ENCODE measurements around the gene HSFX4. TPM values are rescaled to one million over a fixed set of nuclear protein-coding genes. Genes with fewer than 3 reads are reported as not detected.

The HSFX4 gene
- total and polyA plus RNA-seq, 9 of the 15 experiments (the other 6 are each of a cell fraction or from before 2014, with no cell fraction given): 0.10 to 0.24 (median 0.14) TPM; not detected in 6

DNA sequence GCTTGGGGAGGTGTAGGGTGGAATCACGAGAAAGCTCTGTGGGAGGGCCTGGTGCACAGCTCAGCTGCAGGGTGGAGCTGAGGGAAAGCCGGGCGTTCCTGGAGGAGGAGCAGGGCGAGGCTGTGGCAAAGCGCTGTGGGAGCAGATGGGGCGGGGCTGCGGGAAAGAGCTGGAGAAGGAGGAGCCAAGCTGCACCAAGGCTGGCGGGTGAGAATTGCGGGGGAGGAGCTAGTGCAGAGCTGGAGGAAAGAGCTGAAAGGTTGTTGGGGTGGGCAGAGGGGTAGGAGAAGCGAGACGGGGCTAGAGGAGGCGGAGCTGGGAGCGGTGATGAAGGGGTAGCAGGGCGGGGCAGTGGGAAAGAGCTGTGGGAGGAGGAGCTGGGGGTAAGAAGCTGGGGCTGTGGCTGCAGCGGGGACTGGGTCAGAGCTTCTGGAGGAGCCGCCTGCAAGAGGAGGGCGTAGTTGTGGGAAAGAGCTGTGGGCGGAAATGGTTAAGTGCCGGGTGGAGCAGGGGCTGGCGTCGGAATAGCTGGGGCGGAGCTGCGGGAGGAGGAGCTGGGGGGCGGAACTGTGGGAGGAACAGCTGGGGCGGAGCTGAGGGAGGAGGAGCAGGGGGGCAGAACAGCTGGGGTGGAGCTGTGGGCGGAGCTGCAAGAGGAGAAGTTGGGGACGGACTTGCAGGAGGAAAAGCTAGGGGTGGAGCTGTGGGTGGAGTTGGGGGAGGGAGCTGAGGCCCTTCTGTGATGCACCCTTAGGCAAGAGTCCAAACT lies 10.7 kb downstream of the HSFX4 start (continued):
- TF ChIP-seq, protein P1, sequence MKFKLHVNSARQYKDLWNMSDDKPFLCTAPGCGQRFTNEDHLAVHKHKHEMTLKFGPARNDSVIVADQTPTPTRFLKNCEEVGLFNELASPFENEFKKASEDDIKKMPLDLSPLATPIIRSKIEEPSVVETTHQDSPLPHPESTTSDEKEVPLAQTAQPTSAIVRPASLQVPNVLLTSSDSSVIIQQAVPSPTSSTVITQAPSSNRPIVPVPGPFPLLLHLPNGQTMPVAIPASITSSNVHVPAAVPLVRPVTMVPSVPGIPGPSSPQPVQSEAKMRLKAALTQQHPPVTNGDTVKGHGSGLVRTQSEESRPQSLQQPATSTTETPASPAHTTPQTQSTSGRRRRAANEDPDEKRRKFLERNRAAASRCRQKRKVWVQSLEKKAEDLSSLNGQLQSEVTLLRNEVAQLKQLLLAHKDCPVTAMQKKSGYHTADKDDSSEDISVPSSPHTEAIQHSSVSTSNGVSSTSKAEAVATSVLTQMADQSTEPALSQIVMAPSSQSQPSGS (CRISPR knock-in tag; IDR thresholded peaks at IDR 0.05): no peak
- peak; percentile 68; the same call in 1 of the 2 replicates for TF ChIP-seq POLR2A (conservative IDR thresholded peaks at IDR 0.05)
- no peak for TF ChIP-seq RUNX1 (IDR thresholded peaks at IDR 0.05; ENCODE audit: low read depth)
- no peak for TF ChIP-seq THRAP3 (IDR thresholded peaks at IDR 0.05; ENCODE audit: borderline replicate concordance)
- no peak for TF ChIP-seq SRSF7 (optimal IDR thresholded peaks at IDR 0.05; ENCODE audit: low read depth, low read length)
- TF ChIP-seq PHF20 (IDR thresholded peaks at IDR 0.05; ENCODE audit: partially characterized antibody): no peak
- no peak for TF ChIP-seq ZC3H11A (IDR thresholded peaks at IDR 0.05; ENCODE audit: low read depth, low read length)
- no peak for TF ChIP-seq PRMT5 (CRISPR knock-in tag; IDR thresholded peaks at IDR 0.05)
- TF ChIP-seq L3MBTL2 (IDR thresholded peaks at IDR 0.05): no peak
- TF ChIP-seq HNRNPLL (IDR thresholded peaks at IDR 0.05; ENCODE audit: low read depth, low read length, poor library complexity, severe bottlenecking): peak; percentile 25
- TF ChIP-seq ZNF282 (CRISPR knock-in tag; IDR thresholded peaks at IDR 0.05): no peak
- TF ChIP-seq ESRRA (IDR thresholded peaks at IDR 0.05; ENCODE audit: borderline replicate concordance, low read depth): no peak
- TF ChIP-seq, protein P2, sequence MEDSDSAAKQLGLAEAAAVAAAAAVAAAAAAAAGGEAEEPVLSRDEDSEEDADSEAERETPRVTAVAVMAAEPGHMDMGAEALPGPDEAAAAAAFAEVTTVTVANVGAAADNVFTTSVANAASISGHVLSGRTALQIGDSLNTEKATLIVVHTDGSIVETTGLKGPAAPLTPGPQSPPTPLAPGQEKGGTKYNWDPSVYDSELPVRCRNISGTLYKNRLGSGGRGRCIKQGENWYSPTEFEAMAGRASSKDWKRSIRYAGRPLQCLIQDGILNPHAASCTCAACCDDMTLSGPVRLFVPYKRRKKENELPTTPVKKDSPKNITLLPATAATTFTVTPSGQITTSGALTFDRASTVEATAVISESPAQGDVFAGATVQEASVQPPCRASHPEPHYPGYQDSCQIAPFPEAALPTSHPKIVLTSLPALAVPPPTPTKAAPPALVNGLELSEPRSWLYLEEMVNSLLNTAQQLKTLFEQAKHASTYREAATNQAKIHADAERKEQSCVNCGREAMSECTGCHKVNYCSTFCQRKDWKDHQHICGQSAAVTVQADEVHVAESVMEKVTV (CRISPR knock-in tag; IDR thresholded peaks at IDR 0.05): no peak
- TF ChIP-seq, protein P3, sequence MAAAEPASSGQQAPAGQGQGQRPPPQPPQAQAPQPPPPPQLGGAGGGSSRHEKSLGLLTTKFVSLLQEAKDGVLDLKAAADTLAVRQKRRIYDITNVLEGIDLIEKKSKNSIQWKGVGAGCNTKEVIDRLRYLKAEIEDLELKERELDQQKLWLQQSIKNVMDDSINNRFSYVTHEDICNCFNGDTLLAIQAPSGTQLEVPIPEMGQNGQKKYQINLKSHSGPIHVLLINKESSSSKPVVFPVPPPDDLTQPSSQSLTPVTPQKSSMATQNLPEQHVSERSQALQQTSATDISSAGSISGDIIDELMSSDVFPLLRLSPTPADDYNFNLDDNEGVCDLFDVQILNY (CRISPR knock-in tag; IDR thresholded peaks at IDR 0.05): no peak
- TF ChIP-seq ESRRB (CRISPR knock-in tag; IDR thresholded peaks at IDR 0.05; ENCODE audit: borderline replicate concordance): no peak
- TF ChIP-seq TCF3 (CRISPR knock-in tag; IDR thresholded peaks at IDR 0.05): no peak
- TF ChIP-seq, protein P4, sequence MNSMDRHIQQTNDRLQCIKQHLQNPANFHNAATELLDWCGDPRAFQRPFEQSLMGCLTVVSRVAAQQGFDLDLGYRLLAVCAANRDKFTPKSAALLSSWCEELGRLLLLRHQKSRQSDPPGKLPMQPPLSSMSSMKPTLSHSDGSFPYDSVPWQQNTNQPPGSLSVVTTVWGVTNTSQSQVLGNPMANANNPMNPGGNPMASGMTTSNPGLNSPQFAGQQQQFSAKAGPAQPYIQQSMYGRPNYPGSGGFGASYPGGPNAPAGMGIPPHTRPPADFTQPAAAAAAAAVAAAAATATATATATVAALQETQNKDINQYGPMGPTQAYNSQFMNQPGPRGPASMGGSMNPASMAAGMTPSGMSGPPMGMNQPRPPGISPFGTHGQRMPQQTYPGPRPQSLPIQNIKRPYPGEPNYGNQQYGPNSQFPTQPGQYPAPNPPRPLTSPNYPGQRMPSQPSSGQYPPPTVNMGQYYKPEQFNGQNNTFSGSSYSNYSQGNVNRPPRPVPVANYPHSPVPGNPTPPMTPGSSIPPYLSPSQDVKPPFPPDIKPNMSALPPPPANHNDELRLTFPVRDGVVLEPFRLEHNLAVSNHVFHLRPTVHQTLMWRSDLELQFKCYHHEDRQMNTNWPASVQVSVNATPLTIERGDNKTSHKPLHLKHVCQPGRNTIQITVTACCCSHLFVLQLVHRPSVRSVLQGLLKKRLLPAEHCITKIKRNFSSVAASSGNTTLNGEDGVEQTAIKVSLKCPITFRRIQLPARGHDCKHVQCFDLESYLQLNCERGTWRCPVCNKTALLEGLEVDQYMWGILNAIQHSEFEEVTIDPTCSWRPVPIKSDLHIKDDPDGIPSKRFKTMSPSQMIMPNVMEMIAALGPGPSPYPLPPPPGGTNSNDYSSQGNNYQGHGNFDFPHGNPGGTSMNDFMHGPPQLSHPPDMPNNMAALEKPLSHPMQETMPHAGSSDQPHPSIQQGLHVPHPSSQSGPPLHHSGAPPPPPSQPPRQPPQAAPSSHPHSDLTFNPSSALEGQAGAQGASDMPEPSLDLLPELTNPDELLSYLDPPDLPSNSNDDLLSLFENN (IDR thresholded peaks at IDR 0.05; ENCODE audit: low read depth in 2 of 2, low read length in 2 of 2): no peak
- TF ChIP-seq ZNF583 (CRISPR knock-in tag; IDR thresholded peaks at IDR 0.05): no peak
- no peak for TF ChIP-seq SRSF3 (IDR thresholded peaks at IDR 0.05; ENCODE audit: insufficient read depth, low read length)
- TF ChIP-seq ZNF695 (CRISPR knock-in tag; IDR thresholded peaks at IDR 0.05): no peak
- peak; percentile 41; the same call in 1 of the 2 replicates for TF ChIP-seq ELF1 (tag; IDR thresholded peaks at IDR 0.05)
- TF ChIP-seq CBFA2T3 (IDR thresholded peaks at IDR 0.05): no peak
- no peak for TF ChIP-seq PHB (CRISPR knock-in tag; IDR thresholded peaks at IDR 0.05)
- peak; percentile 98 for TF ChIP-seq DACH1 (IDR thresholded peaks at IDR 0.05; ENCODE audit: partially characterized antibody)

All from K562 (cell line).